SJSA1 (cell line): ENCODE measurements around the gene INSM1. TPM values are rescaled to one million over a fixed set of nuclear protein-coding genes. Genes with fewer than 3 reads are reported as not detected.

Source experiments
- DNase-seq, 2 experiments: peaks; one replicate each; pipeline ENCODE4 v3.0.0-alpha.2; 2015 to 2020; ENCODE audit warnings: low spot score in 2 of 2, low read depth in 1 of 2
- H3K27ac ChIP-seq: fragments of 250-450 bp; sonication (Bioruptor Pico); 2 replicates; pipeline ENCODE4 v1.5.1; 2020; ENCODE audit warnings: mild to moderate bottlenecking, moderate library complexity
- H3K27me3 ChIP-seq: fragments of 250-450 bp; sonication (Bioruptor Pico); replicated peaks from 2 replicates; pipeline ENCODE4 v1.5.1; 2020; ENCODE audit warnings: mild to moderate bottlenecking, moderate library complexity
- H3K36me3 ChIP-seq: fragments of 250-450 bp; sonication (Bioruptor Pico); 2 replicates; pipeline ENCODE4 v1.5.1; 2020; ENCODE audit warnings: mild to moderate bottlenecking
- H3K4me1 ChIP-seq: fragments of 250-450 bp; sonication (Bioruptor Pico); replicated peaks from 2 replicates; pipeline ENCODE4 v1.6.1; 2021; ENCODE audit warnings: mild to moderate bottlenecking
- H3K4me3 ChIP-seq: fragments of 250-450 bp; sonication (Bioruptor Pico); 2 replicates; pipeline ENCODE4 v1.5.1; 2020; ENCODE audit warnings: mild to moderate bottlenecking
- H3K9me3 ChIP-seq: fragments of 250-450 bp; sonication (Bioruptor Pico); replicated peaks from 2 replicates; pipeline ENCODE4 v1.5.1; 2020; ENCODE audit warnings: mild to moderate bottlenecking
- total RNA-seq: library from RNA; depleted of rRNA; stranded (reverse); fragments of >200 nt; shearing (Covaris generic); gene quantifications from 2 replicates; pipeline ENCODE4 v1.2.3, GENCODE V29; 2014

The INSM1 gene
- total RNA-seq, 1 experiment from 2014 or later: not detected

- Histone ChIP-seq H3K27ac (no peak overlapping the region), H3K4me3 (no peak overlapping the region), H3K9me3 (no peaks in the 10 kb centered on the region), H3K4me1 (no peaks in the 10 kb centered on the region), H3K27me3 (no peaks in the 10 kb centered on the region), H3K36me3 (no peaks in the 10 kb centered on the region)
- DNase-seq: no peak
These were observed 41.4 kb downstream of the INSM1 start for GRCh38 chr20:20409331-20409730.

GRCh38 chr20:20410678-20411077 lies 42.8 kb downstream of the INSM1 start:
- no peak overlapping the region for H3K4me3 ChIP-seq
- H3K27me3 ChIP-seq: no peaks in the 10 kb centered on the region
- H3K36me3 ChIP-seq: no peaks in the 10 kb centered on the region
- H3K27ac ChIP-seq: no peak overlapping the region
- no peaks in the 10 kb centered on the region for H3K4me1 ChIP-seq
- DNase-seq: no peak
- H3K9me3 ChIP-seq: no peaks in the 10 kb centered on the region

- Histone ChIP-seq H3K4me3 (no peak overlapping the region), H3K27me3 (no peaks in the 10 kb centered on the region), H3K9me3 (no peaks in the 10 kb centered on the region), H3K27ac (no peak overlapping the region), H3K4me1 (no peaks in the 10 kb centered on the region), H3K36me3 (no peaks in the 10 kb centered on the region)
- DNase-seq: no peak
These were observed 43.5 kb downstream of the INSM1 start for GRCh38 chr20:20411402-20411801.

- Histone ChIP-seq H3K27ac (no peak overlapping the region), H3K36me3 (no peaks in the 10 kb centered on the region), H3K9me3 (no peaks in the 10 kb centered on the region), H3K4me1 (no peaks in the 10 kb centered on the region), H3K4me3 (no peak overlapping the region), H3K27me3 (no peaks in the 10 kb centered on the region)
- no peak for DNase-seq
These were observed 43.9 kb downstream of the INSM1 start for GRCh38 chr20:20411836-20412235.

DNA sequence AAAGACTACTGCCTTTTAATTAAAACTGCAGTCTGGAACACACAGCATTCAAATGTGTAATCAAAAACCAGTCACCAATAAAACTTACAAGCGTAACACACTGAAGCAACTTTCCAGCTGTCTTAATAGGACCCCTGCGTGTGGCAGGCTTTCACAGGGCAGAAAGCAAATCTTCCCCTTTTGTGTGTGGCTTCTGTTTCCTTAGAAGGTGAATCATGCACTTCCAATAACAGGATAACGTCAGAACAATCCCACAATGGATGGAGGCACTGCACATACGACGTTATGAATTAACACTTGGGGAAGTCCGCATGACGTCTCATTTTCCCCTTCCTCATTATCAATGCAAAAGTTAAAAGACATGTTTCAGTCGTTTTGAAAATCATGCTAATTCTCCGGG lies 44.8 kb downstream of the INSM1 start:
- Histone ChIP-seq H3K27ac (no peak overlapping the region), H3K27me3 (no peaks in the 10 kb centered on the region), H3K36me3 (no peaks in the 10 kb centered on the region), H3K4me1 (no peaks in the 10 kb centered on the region), H3K9me3 (no peaks in the 10 kb centered on the region), H3K4me3 (no peak overlapping the region)
- no peak for DNase-seq

- no peak for DNase-seq
- Histone ChIP-seq H3K36me3 (no peaks in the 10 kb centered on the region), H3K27me3 (no peaks in the 10 kb centered on the region), H3K4me3 (no peak overlapping the region), H3K4me1 (no peaks in the 10 kb centered on the region), H3K9me3 (no peaks in the 10 kb centered on the region), H3K27ac (no peak overlapping the region)
These were observed 45.9 kb downstream of the INSM1 start for GRCh38 chr20:20413810-20414281.

- Histone ChIP-seq H3K9me3 (no peaks in the 10 kb centered on the region), H3K27me3 (no peaks in the 10 kb centered on the region), H3K4me1 (no peaks in the 10 kb centered on the region), H3K4me3 (no peak overlapping the region), H3K27ac (no peak overlapping the region), H3K36me3 (no peaks in the 10 kb centered on the region)
- no peak for DNase-seq
These were observed 46.8 kb downstream of the INSM1 start for GRCh38 chr20:20414640-20415220.

GRCh38 chr20:20415321-20415720 lies 47.4 kb downstream of the INSM1 start:
- H3K9me3 ChIP-seq: no peaks in the 10 kb centered on the region
- DNase-seq: no peak
- no peak overlapping the region for H3K4me3 ChIP-seq
- H3K36me3 ChIP-seq: no peaks in the 10 kb centered on the region
- no peaks in the 10 kb centered on the region for H3K27me3 ChIP-seq
- H3K27ac ChIP-seq: no peak overlapping the region
- no peaks in the 10 kb centered on the region for H3K4me1 ChIP-seq

DNA sequence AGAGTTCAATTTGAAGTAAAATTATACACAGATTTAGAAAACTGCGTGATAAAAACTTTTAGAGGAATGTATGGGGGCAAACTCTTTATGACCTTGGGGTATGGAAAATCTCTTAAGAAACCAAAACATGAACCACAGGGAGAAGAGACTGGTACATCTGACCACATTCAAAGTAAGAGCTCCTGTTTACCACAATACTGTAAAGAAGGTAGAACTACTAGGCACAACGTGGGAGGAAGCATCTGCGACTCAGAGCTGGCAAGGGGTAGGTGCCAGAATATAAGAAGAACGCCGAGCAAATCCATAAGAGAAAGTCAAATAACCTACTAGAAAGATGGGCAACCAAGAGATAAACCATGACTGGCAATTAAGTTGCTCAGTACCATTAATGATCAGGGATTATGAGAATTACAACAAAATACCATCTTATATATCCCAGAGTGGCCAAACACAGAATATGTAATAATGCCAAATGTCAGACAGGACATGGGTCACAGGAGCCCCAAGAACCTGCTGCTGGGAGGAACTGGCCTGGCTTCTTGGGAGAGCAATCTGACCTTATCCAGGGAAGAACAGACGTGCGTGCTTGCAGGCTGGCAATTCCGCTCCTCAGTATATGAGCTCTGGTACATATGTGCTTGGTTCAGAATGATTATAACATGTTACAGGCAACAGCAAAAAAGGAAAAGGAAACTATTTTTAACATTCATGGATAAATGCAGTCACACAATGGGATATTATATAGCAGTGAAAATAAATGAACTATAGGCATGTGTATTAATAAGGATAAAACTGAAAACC lies 50.2 kb downstream of the INSM1 start:
- DNase-seq: no peak
- no peaks in the 10 kb centered on the region for H3K36me3 ChIP-seq
- no peaks in the 10 kb centered on the region for H3K27me3 ChIP-seq
- no peaks in the 10 kb centered on the region for H3K4me1 ChIP-seq
- no peak overlapping the region for H3K27ac ChIP-seq
- H3K9me3 ChIP-seq: no peaks in the 10 kb centered on the region
- no peak overlapping the region for H3K4me3 ChIP-seq
